Fibroblast of skin of scalp (primary cell): ENCODE data around the gene NAA20.

Source experiments
- DNase-seq: peaks from one replicate; pipeline ENCODE4 v3.0.0-alpha.2; 2013

NAA20 gene

GRCh38 chr20:20076297-20077065 is 59.3 kb downstream of the NAA20 start:
- DNase-seq: peak; percentile 89

- DNase-seq: no peak
Measured at GRCh38 chr20:20078041-20078440, 60.9 kb downstream of the NAA20 start.

DNA sequence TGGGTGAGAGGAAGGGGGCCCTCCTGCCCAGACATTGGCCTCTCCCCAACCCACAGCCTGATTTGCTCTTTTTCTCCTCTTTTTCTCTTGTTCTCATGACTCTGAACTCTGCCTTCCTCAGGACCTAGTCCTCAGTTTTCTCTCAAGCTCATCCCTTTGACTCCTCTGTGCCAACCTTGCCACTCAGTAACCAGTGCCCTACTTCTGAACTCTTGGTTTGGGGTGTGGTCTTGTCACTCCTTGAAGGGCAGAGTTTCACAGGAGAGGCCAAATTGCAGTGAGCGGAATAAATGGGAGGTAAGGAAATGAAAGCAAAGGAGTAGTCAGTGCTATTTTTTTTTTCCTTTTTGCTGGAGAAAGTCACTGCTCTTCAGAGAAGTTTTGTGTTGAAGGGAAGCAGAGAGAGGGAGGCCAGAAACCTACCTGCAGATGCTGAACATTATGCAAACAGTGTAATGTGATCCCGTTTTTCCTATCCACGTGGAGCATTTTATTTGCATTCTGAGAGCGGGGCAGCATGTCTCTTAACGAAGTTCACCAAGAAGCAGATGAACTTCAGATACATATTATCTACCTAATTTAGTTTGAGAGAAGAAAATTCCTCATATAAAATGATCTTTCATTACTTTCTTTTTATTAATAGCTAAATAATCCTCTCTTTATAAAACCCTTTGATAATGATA is 62.1 kb downstream of the NAA20 start:
- DNase-seq: no peak
